RWPE2 (cell line): ENCODE measurements around the gene ATAD3B.

Experiments
- ATAC-seq: fragments of 200-7000 bp; cut with Tn5 transposase; 3 replicates; pipeline ENCODE4 v1.9.1; 2021; ENCODE audit warnings: low read depth
- DNase-seq: peaks from one replicate; pipeline ENCODE4 v3.0.0-alpha.2; 2020; ENCODE audit warnings: low spot score
- H3K27ac ChIP-seq: fragments of 450-650 bp; 2 replicates; pipeline ENCODE4 v1.5.1; 2017; ENCODE audit warnings: mild to moderate bottlenecking; ENCODE audit not compliant: poor library complexity, severe bottlenecking
- H3K27me3 ChIP-seq: fragments of 250-450 bp; sonication (Bioruptor Pico); 2 replicates; pipeline ENCODE4 v1.5.1; 2021; ENCODE audit warnings: mild to moderate bottlenecking, moderate library complexity; ENCODE audit not compliant: insufficient read depth, poor library complexity, severe bottlenecking
- H3K36me3 ChIP-seq: fragments of 250-450 bp; sonication (Bioruptor Pico); 2 replicates; pipeline ENCODE4 v1.5.1; 2020; ENCODE audit warnings: low read depth, mild to moderate bottlenecking, moderate library complexity
- H3K4me1 ChIP-seq: fragments of 250-450 bp; sonication (Bioruptor Pico); 2 replicates; pipeline ENCODE4 v1.5.1; 2021; ENCODE audit warnings: mild to moderate bottlenecking, moderate library complexity; ENCODE audit not compliant: insufficient read depth, poor library complexity, severe bottlenecking
- H3K4me3 ChIP-seq: fragments of 250-450 bp; sonication (Bioruptor Pico); 2 replicates; pipeline ENCODE4 v1.5.1; 2021; ENCODE audit warnings: mild to moderate bottlenecking, moderate library complexity; ENCODE audit not compliant: severe bottlenecking
- H3K9me3 ChIP-seq: fragments of 250-450 bp; sonication (Bioruptor Pico); 2 replicates; pipeline ENCODE4 v1.5.1; 2021; ENCODE audit warnings: mild to moderate bottlenecking, moderate library complexity; ENCODE audit not compliant: severe bottlenecking
- TF ChIP-seq, protein P1 (sequence below): fragments of 450-650 bp; IDR thresholded peaks from one replicate; pipeline ENCODE4 v1.5.1; 2017; ENCODE audit warnings: mild to moderate bottlenecking, moderate library complexity; ENCODE audit not compliant: poor library complexity, severe bottlenecking

The ATAD3B gene

GRCh38 chr1:1540090-1540817 is 68.7 kb downstream of the ATAD3B start, which contains the start of gene TMEM240:
TSS of gene TMEM240 (minus strand) at chr1:1540624. CDS start at chr1:1540346, 278 bp downstream.
- no peaks in the 10 kb centered on the region for H3K4me1 ChIP-seq
- DNase-seq (peak; percentile 58), ATAC-seq (no peak)
- TF ChIP-seq, protein P1, sequence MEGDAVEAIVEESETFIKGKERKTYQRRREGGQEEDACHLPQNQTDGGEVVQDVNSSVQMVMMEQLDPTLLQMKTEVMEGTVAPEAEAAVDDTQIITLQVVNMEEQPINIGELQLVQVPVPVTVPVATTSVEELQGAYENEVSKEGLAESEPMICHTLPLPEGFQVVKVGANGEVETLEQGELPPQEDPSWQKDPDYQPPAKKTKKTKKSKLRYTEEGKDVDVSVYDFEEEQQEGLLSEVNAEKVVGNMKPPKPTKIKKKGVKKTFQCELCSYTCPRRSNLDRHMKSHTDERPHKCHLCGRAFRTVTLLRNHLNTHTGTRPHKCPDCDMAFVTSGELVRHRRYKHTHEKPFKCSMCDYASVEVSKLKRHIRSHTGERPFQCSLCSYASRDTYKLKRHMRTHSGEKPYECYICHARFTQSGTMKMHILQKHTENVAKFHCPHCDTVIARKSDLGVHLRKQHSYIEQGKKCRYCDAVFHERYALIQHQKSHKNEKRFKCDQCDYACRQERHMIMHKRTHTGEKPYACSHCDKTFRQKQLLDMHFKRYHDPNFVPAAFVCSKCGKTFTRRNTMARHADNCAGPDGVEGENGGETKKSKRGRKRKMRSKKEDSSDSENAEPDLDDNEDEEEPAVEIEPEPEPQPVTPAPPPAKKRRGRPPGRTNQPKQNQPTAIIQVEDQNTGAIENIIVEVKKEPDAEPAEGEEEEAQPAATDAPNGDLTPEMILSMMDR, result no peak
- H3K27ac ChIP-seq, result no peak within 1 kb of the TSS
- H3K4me3 ChIP-seq, result no peak within 1 kb of the TSS
- no peaks in the 10 kb centered on the region for H3K27me3 ChIP-seq
- peaks cover 19% of the 10 kb centered on the region for H3K36me3 ChIP-seq
- H3K9me3 ChIP-seq, result no peaks in the 10 kb centered on the region

DNA sequence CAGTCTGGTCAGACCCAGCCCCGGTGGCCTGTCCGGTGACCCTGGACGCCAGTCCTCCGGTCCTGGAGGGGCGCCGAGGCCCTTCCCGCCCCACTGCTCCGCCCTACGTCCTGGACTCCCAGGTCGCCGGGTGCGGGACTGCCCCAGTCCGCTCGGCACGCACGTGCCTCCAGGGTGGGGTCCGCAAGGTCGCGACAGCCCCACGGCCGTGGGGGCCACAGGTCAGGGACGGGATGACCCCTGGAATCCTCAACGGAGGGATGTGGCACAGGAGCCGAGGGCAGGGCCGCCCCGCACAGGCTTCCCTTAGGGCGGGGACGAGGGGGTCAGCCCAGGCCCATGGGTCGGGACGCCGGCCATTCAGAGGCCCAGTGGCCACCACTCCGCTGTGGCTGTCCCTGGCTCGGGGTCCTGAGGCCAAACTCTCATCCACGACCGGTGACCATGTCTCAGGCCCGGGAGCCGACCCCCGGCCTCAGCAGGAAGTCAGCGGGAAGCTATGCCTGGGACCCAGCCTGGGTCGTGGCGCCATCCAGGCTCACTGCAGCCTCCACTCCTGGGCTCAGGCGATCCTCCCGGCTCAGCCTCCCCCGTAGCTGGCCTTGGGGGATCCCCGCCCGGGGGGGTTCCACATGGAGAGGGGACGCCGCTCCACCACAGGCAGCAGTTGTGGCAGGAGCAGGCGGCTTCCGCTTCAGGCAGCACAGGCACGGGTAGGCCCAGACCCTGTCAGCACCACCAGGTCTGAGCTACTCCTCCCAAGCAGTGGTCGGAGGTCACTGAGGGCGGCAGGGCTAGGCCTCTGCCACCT is 69.5 kb downstream of the ATAD3B start:
- Histone ChIP-seq H3K4me3 (no peak overlapping the region), H3K36me3 (peaks cover 19% of the 10 kb centered on the region), H3K9me3 (no peaks in the 10 kb centered on the region), H3K4me1 (no peaks in the 10 kb centered on the region), H3K27me3 (no peaks in the 10 kb centered on the region), H3K27ac (no peak overlapping the region)
- ATAC-seq, result no peak
- peak; percentile 54 for DNase-seq
- TF ChIP-seq, protein P1, result no peak

GRCh38 chr1:1541956-1542765 is 70.6 kb downstream of the ATAD3B start:
- DNase-seq, result peak; percentile 57
- TF ChIP-seq, protein P1, result no peak

DNA sequence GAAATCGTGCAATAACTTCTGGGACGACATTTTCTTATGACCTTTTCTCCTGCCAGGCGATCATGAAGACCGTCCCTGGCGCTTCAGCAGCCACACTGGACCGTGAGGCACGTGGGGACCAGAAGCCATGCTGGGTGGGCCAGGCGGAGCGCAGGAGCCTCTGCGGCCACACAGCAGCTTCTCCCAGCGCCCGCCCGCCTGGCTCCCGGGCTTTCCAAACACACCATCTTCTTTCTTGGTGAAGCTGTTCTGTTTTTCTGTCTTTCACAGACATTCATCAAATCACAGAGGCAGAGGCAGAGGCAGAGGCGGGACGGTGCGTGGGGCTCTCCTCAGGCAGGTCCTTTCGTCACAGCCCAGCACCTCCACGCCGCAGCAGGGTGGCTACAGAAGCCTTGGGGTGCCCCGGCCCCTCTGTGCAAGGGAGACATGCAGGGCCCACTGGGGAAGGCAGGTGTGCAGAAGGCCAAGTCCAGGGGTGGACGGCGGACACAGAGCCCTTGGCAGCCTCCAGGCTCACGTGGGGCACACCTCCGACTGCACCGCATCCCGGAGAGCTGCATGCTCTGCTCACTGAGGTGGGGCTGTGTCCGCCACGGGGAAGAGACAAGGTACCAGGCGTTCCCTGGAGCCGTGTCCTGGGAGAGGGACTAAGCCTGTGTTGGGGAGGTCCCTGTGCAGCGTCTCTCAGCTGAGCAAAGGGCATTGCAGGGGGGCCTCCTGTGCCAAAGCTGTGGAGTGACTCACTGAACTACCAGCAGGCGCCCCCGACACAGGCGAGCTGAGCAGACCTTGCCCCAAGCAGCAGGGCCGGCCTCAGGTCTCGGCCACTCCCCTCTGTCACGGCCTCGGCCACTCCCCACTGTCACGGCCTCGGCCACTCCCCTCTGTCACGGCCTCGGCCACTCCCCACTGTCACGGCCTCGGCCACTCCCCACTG is 71.5 kb downstream of the ATAD3B start:
- no peak overlapping the region for H3K27ac ChIP-seq
- H3K9me3 ChIP-seq, result no peaks in the 10 kb centered on the region
- no peaks in the 10 kb centered on the region for H3K27me3 ChIP-seq
- TF ChIP-seq, protein P1, result no peak
- peak; percentile 62 for DNase-seq
- ATAC-seq, result no peak
- no peak overlapping the region for H3K4me3 ChIP-seq
- H3K36me3 ChIP-seq, result peaks cover 19% of the 10 kb centered on the region
- H3K4me1 ChIP-seq, result no peaks in the 10 kb centered on the region

More at GRCh38 chr1:1541956-1542765, 70.6 kb downstream of the ATAD3B start:
- Histone ChIP-seq H3K9me3 (no peaks in the 10 kb centered on the region), H3K27me3 (no peaks in the 10 kb centered on the region), H3K27ac (no peak overlapping the region), H3K36me3 (peaks cover 19% of the 10 kb centered on the region), H3K4me1 (no peaks in the 10 kb centered on the region), H3K4me3 (no peak overlapping the region)
- no peak for ATAC-seq
